Measurements from ENCODE around the gene S100A2. TPM values are rescaled to one million over a fixed set of nuclear protein-coding genes. Genes with fewer than 3 reads are reported as not detected.
A peak's percentile ranks its signal among the peaks of the same experiment; 100 is the strongest.

S100A2 gene
- total RNA-seq, 1 donor, result 1.8 TPM

GRCh38 chr1:153536012-153536670 is 29.5 kb downstream of the S100A2 start:
- Histone ChIP-seq H2AFZ (ENCODE audit: low read length) (peak overlapping the region; percentile 93), H3K4me1 (ENCODE audit: insufficient read depth, low read length) (peaks cover 39% of the 10 kb centered on the region), H3K27me3 (ENCODE audit: insufficient read depth, low read length) (no peaks in the 10 kb centered on the region), H4K20me1 (ENCODE audit: insufficient read depth, low read length) (peaks cover 8% of the 10 kb centered on the region), H3K79me2 (ENCODE audit: insufficient read depth, low read length) (peaks cover 19% of the 10 kb centered on the region), H3K9me3 (ENCODE audit: low read depth, low read length) (no peaks in the 10 kb centered on the region), H3K27ac (ENCODE audit: low read depth, low read length) (peak overlapping the region; percentile 94), H3K4me2 (ENCODE audit: insufficient read depth, low read length) (peak overlapping the region; percentile 92), H3K4me3 (ENCODE audit: insufficient read depth, low read length) (peak overlapping the region; percentile 85), H3K36me3 (ENCODE audit: insufficient read depth, low read length) (peaks cover 4% of the 10 kb centered on the region)
- peak; percentile 94 for DNase-seq (ENCODE audit: insufficient read length, low spot score, missing footprints)
- TF ChIP-seq CTCF (IDR thresholded peaks at IDR 0.05; ENCODE audit: extremely low read depth, low read depth, low read length), result no peak

GRCh38 chr1:153535242-153536011 is 30.2 kb downstream of the S100A2 start, which contains the start of gene S100A6:
Gene S100A6, minus strand, starts transcription at chr1:153535991. Its CDS starts 652 bp downstream, at chr1:153535339.
- H3K4me3 ChIP-seq (ENCODE audit: insufficient read depth, low read length), result peak within 1 kb of the TSS; percentile 85
- H3K4me1 ChIP-seq (ENCODE audit: insufficient read depth, low read length), result peaks cover 37% of the 10 kb centered on the region
- peak within 1 kb of the TSS; percentile 92 for H3K4me2 ChIP-seq (ENCODE audit: insufficient read depth, low read length)
- DNase-seq (ENCODE audit: insufficient read length, low spot score, missing footprints), result peak; percentile 87
- H3K36me3 ChIP-seq (ENCODE audit: insufficient read depth, low read length), result peaks cover 4% of the 10 kb centered on the region
- no peaks in the 10 kb centered on the region for H3K9me3 ChIP-seq (ENCODE audit: low read depth, low read length)
- TF ChIP-seq CTCF (IDR thresholded peaks at IDR 0.05; ENCODE audit: extremely low read depth, low read depth, low read length), result peak; percentile 21
- peaks cover 19% of the 10 kb centered on the region for H3K79me2 ChIP-seq (ENCODE audit: insufficient read depth, low read length)
- H2AFZ ChIP-seq (ENCODE audit: low read length), result peak within 1 kb of the TSS; percentile 93
- H4K20me1 ChIP-seq (ENCODE audit: insufficient read depth, low read length), result peaks cover 8% of the 10 kb centered on the region
- no peaks in the 10 kb centered on the region for H3K27me3 ChIP-seq (ENCODE audit: insufficient read depth, low read length)
- peak within 1 kb of the TSS; percentile 94 for H3K27ac ChIP-seq (ENCODE audit: low read depth, low read length)

GRCh38 chr1:153534925-153535241 is 30.8 kb downstream of the S100A2 start:
- H3K27me3 ChIP-seq (ENCODE audit: insufficient read depth, low read length), result no peaks in the 10 kb centered on the region
- peak overlapping the region; percentile 92 for H3K4me2 ChIP-seq (ENCODE audit: insufficient read depth, low read length)
- peaks cover 19% of the 10 kb centered on the region for H3K79me2 ChIP-seq (ENCODE audit: insufficient read depth, low read length)
- no peak overlapping the region for H2AFZ ChIP-seq (ENCODE audit: low read length)
- H3K4me3 ChIP-seq (ENCODE audit: insufficient read depth, low read length), result peak overlapping the region; percentile 85
- peaks cover 4% of the 10 kb centered on the region for H3K36me3 ChIP-seq (ENCODE audit: insufficient read depth, low read length)
- no peak for TF ChIP-seq CTCF (IDR thresholded peaks at IDR 0.05; ENCODE audit: extremely low read depth, low read depth, low read length)
- H3K27ac ChIP-seq (ENCODE audit: low read depth, low read length), result peak overlapping the region; percentile 94
- peaks cover 8% of the 10 kb centered on the region for H4K20me1 ChIP-seq (ENCODE audit: insufficient read depth, low read length)
- peaks cover 35% of the 10 kb centered on the region for H3K4me1 ChIP-seq (ENCODE audit: insufficient read depth, low read length)
- no peak for DNase-seq (ENCODE audit: insufficient read length, low spot score, missing footprints)
- no peaks in the 10 kb centered on the region for H3K9me3 ChIP-seq (ENCODE audit: low read depth, low read length)
